DND-41 (cell line): ENCODE measurements around the gene STK11.

Experiments used
- EZH2 ChIP-seq: IDR thresholded peaks from 3 replicates; pipeline ENCODE4 v1.6.1; 2012; ENCODE audit warnings: borderline replicate concordance, low read depth, mild to moderate bottlenecking, moderate library complexity, low read length, inconsistent platforms; ENCODE audit not compliant: severe bottlenecking
- TF ChIP-seq, protein P1 (sequence below): IDR thresholded peaks from 2 replicates; pipeline ENCODE4 v1.5.1; 2012; ENCODE audit warnings: borderline replicate concordance, low read length, moderate library complexity, mild to moderate bottlenecking; ENCODE audit not compliant: poor library complexity, severe bottlenecking; ENCODE audit errors: extremely low read depth

DNA sequence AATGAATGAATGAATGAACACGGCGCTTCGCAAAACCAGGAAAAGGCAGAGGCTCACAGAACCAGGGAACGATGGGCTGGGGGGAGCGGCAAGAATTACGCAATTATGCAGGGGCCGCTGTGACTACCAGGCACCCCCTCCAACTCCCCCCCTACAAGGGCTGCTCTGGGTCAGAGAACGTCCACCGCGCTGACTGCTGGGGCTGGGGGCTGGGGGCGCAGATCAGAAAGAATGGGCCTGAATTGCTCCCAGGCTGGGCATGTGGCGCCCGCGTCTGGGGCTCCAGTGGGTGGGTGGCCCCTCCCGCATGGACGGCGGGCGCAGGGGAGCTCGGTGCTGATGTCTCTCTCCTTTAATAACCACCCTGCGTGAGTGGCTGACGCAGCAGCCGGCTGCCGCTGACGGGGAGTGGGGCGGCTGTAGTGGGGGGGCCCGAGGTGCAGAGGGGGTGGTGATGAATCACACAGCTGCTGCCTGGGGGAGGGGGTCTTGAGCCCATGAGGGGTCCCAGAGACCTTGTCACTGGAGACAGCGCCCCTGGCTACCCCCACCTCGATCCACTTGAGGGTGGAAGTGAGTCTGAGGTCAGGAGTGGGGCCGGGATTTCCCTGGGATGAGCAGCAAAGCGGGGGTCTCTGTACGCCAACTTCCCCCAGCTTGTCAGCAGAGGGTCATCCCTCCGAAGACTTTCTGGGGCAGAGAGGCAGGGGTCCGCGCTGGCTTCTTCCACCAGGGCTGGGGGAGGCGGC is 62.1 kb downstream of the STK11 start:
- TF ChIP-seq, protein P1, sequence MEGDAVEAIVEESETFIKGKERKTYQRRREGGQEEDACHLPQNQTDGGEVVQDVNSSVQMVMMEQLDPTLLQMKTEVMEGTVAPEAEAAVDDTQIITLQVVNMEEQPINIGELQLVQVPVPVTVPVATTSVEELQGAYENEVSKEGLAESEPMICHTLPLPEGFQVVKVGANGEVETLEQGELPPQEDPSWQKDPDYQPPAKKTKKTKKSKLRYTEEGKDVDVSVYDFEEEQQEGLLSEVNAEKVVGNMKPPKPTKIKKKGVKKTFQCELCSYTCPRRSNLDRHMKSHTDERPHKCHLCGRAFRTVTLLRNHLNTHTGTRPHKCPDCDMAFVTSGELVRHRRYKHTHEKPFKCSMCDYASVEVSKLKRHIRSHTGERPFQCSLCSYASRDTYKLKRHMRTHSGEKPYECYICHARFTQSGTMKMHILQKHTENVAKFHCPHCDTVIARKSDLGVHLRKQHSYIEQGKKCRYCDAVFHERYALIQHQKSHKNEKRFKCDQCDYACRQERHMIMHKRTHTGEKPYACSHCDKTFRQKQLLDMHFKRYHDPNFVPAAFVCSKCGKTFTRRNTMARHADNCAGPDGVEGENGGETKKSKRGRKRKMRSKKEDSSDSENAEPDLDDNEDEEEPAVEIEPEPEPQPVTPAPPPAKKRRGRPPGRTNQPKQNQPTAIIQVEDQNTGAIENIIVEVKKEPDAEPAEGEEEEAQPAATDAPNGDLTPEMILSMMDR = no peak
- TF ChIP-seq EZH2 = no peak
